Spleen (tissue), 11 donors: ENCODE measurements around the gene SCIN. TPM values are rescaled to one million over a fixed set of nuclear protein-coding genes. Genes with fewer than 3 reads are reported as not detected.

ENCODE experiments used
- DNase-seq: peaks from one replicate; pipeline ENCODE4 v3.0.0-alpha.2; 2020
- H3K27ac ChIP-seq, 8 donors: fragments of 200-600 bp; sonication (generic) in 7 of 8; 1 replicate in 4 of 8; 2 replicates in 4 of 8; pipeline versions ENCODE4 v1.5.0 to v1.8.0; 2016 to 2021; ENCODE audit warnings: inconsistent platforms in 4 of 8, mild to moderate bottlenecking in 4 of 8, moderate library complexity in 1 of 8
- H3K27me3 ChIP-seq, 7 donors: fragments of 200-600 bp; sonication (generic) in 6 of 7; replicated peaks in 1 of 7; 1 replicate in 4 of 7; 2 replicates in 3 of 7; pipeline versions ENCODE4 v1.5.0 to v1.8.0; 2016 to 2021; ENCODE audit warnings: inconsistent platforms in 3 of 7, mild to moderate bottlenecking in 1 of 7
- H3K36me3 ChIP-seq, 6 donors: fragments of 200-600 bp; sonication (generic) in 5 of 6; 1 replicate in 4 of 6; 2 replicates in 2 of 6; pipeline versions ENCODE4 v1.5.0 to v1.8.0; 2016 to 2021; ENCODE audit warnings: inconsistent platforms in 2 of 6
- H3K4me1 ChIP-seq, 6 donors: fragments of 200-600 bp; sonication (generic) in 5 of 6; 1 replicate in 3 of 6; 2 replicates in 3 of 6; pipeline versions ENCODE4 v1.5.0 to v1.8.0; 2016 to 2021; ENCODE audit warnings: inconsistent platforms in 3 of 6
- H3K4me3 ChIP-seq, 8 donors: fragments of 200-600 bp; sonication (generic) in 7 of 8; 1 replicate in 4 of 8; 2 replicates in 4 of 8; pipeline versions ENCODE4 v1.5.0 to v1.8.0; 2016 to 2021; ENCODE audit warnings: inconsistent platforms in 4 of 8, mild to moderate bottlenecking in 4 of 8, moderate library complexity in 2 of 8
- H3K9me3 ChIP-seq, 8 donors: fragments of 200-600 bp; sonication (generic) in 7 of 8; 1 replicate in 4 of 8; 2 replicates in 4 of 8; pipeline versions ENCODE4 v1.5.0 to v1.8.0; 2016 to 2021; ENCODE audit warnings: inconsistent platforms in 4 of 8
- POLR2A ChIP-seq, 3 donors: fragments of 450-650 bp; IDR thresholded peaks; one replicate each; pipeline ENCODE4 v1.5.1; 2017; ENCODE audit warnings: antibody characterized with exemption in 3 of 3, mild to moderate bottlenecking in 1 of 3
- POLR2AphosphoS5 ChIP-seq, 3 donors: sonication (generic); formaldehyde crosslinking; IDR thresholded peaks; one replicate each; pipeline ENCODE4 v1.5.1; 2017; ENCODE audit warnings: antibody characterized with exemption in 3 of 3
- whole genome bisulfite sequencing, 5 donors: extraction: QIAGEN DNeasy Blood & Tissue Kit in 3 of 5; methylation state at CpG; one replicate each; pipeline versions ENCODE4 v1.1.5 to v1.1.7; 2013 to 2018; 5-methylcytosine and 5-hydroxymethylcytosine counted together
- intact Hi-C: fragments of 100-400 bp; cut with DNase I; formaldehyde crosslinking; loops from one replicate; pipeline ENCODE4 v1.15.0; 2023; ENCODE audit warnings: low total_unique reads
- polyA plus RNA-seq, 3 donors: library from polyadenylated mRNA; stranded (reverse); fragments of 200-250 nt; gene quantifications; one replicate each; pipeline ENCODE4 v1.2.1, GENCODE V29; 2013
- total RNA-seq, 7 donors: library from RNA; depleted of rRNA in 3 of 7; stranded (reverse); fragments of >200 nt in 3 of 7; fragmentation: NEBNext Ultra II Directional in 4 of 7; extraction: Animal tissue kit (Norgen Biotek cat#: 25700) in 4 of 7; gene quantifications; one replicate each; pipeline versions ENCODE4 v1.1.0 to v1.2.1, GENCODE V29; 2016 to 2021
- TF ChIP-seq, protein P1 (sequence below), 11 experiments: fragments of 200-600 bp in 7 of 11; fragments of 450-650 bp in 4 of 11; sonication (generic) in 4 of 11; IDR thresholded peaks in 8 of 11; conservative IDR thresholded peaks in 3 of 11; 1 replicate in 7 of 11; 2 replicates in 4 of 11; pipeline versions ENCODE4 v1.4.0 to v1.8.0; 2016 to 2021; ENCODE audit warnings: antibody characterized with exemption in 11 of 11, inconsistent platforms in 4 of 11, mild to moderate bottlenecking in 1 of 11
- donor health status: healthy with polysubstance abuse.
- donor health status: DM: no; HTN: no; CAD: no; lungs with moderate emphysema.
- donor health status: DM: no; HTN: no; CAD: no.
- donor health status: Bipolar disorder and iron deficiency.
- donor health status: healthy.
- donor health status: DM: no; HTN: no; CAD: no.
- donor health status: DM: yes; HTN: yes; CAD: no.

SCIN gene
- total and polyA plus RNA-seq, 10 donors: 0.07 to 1.4 (median 0.27) TPM; not detected in 1

DNA sequence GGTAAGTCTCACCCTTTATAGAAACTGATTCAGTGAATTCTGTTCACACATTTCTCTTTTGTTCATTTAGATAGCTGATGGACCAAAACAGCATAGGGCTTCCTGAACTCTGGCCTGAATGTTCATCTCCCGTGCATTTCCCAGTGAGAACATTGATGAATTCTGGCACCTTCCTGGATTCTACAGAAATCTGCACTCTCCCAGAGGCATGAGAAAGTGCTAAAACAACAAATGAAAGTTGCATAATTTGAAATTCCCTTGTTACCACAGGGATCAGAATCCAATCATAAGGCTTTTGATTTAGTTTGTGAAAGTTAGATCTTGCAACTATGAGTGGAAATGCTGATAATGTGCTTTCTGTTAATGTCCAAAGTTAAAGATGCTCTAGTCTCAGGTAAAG is 29.7 kb upstream of the SCIN start:
- Histone ChIP-seq H3K4me3 (no peak overlapping the region), H3K27me3 (no peaks in the 10 kb centered on the region), H3K36me3 (no peaks in the 10 kb centered on the region), H3K27ac (no peak overlapping the region), H3K9me3 (peaks cover 0 to 8% (median under 1%) of the 10 kb centered on the region in 8 donors), H3K4me1 (no peaks in the 10 kb centered on the region)
- intact Hi-C loops: no loop called here
- 77 to 93% (median 83%) methylated on average over 1 of the region's 1 CpG for WGBS, 5 donors
- DNase-seq: no peak
- no peak for TF ChIP-seq POLR2AphosphoS5 (IDR thresholded peaks at IDR 0.05)
- no peak for TF ChIP-seq POLR2A (IDR thresholded peaks at IDR 0.05)
- TF ChIP-seq, protein P1, sequence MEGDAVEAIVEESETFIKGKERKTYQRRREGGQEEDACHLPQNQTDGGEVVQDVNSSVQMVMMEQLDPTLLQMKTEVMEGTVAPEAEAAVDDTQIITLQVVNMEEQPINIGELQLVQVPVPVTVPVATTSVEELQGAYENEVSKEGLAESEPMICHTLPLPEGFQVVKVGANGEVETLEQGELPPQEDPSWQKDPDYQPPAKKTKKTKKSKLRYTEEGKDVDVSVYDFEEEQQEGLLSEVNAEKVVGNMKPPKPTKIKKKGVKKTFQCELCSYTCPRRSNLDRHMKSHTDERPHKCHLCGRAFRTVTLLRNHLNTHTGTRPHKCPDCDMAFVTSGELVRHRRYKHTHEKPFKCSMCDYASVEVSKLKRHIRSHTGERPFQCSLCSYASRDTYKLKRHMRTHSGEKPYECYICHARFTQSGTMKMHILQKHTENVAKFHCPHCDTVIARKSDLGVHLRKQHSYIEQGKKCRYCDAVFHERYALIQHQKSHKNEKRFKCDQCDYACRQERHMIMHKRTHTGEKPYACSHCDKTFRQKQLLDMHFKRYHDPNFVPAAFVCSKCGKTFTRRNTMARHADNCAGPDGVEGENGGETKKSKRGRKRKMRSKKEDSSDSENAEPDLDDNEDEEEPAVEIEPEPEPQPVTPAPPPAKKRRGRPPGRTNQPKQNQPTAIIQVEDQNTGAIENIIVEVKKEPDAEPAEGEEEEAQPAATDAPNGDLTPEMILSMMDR (IDR thresholded peaks at IDR 0.05 in 8 of 11, conservative IDR thresholded peaks at IDR 0.05 in 3 of 11): no peak

- Histone ChIP-seq H3K27ac (no peak overlapping the region), H3K4me3 (no peak overlapping the region), H3K27me3 (no peaks in the 10 kb centered on the region), H3K4me1 (no peaks in the 10 kb centered on the region), H3K36me3 (no peaks in the 10 kb centered on the region), H3K9me3 (no peaks in the 10 kb centered on the region)
- 73 to 92% (median 86%) methylated on average over 4 of the region's 4 CpGs for WGBS, 5 donors
- no peak for TF ChIP-seq POLR2A (IDR thresholded peaks at IDR 0.05)
- TF ChIP-seq, protein P1 (IDR thresholded peaks at IDR 0.05 in 8 of 11, conservative IDR thresholded peaks at IDR 0.05 in 3 of 11): no peak
- no peak for TF ChIP-seq POLR2AphosphoS5 (IDR thresholded peaks at IDR 0.05)
- no peak for DNase-seq
- intact Hi-C loops: no loop called here
Measured at GRCh38 chr7:12543586-12543985, 26.9 kb upstream of the SCIN start.

DNA sequence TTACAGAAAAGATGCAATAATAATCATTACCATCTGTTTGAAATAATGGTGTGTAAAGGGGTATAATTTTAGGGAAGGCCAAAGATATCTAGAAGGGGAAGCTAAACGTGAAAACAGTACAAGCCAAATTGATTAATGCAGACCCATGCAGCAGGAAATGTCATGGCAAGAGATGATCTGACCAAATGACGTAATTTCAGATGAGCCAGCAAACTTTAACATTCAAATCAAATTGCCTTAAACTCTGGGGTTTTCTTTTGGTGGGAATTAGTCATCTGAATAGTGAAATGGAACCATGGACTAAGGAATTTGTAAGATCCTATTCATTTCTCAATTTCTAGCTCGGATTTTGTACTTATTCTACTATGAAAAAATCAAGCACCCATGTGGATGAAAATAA is 21.4 kb upstream of the SCIN start:
- no peaks in the 10 kb centered on the region for H3K36me3 ChIP-seq
- H3K9me3 ChIP-seq: no peaks in the 10 kb centered on the region
- TF ChIP-seq POLR2AphosphoS5 (IDR thresholded peaks at IDR 0.05) (no peak), POLR2A (IDR thresholded peaks at IDR 0.05) (no peak)
- H3K4me3 ChIP-seq: no peak overlapping the region
- intact Hi-C loops: no loop called here
- no peak overlapping the region for H3K27ac ChIP-seq
- DNase-seq: no peak
- 41 to 63% (median 50%) methylated on average over 3 of the region's 3 CpGs for WGBS, 5 donors
- no peaks in the 10 kb centered on the region for H3K4me1 ChIP-seq
- no peaks in the 10 kb centered on the region for H3K27me3 ChIP-seq

DNA sequence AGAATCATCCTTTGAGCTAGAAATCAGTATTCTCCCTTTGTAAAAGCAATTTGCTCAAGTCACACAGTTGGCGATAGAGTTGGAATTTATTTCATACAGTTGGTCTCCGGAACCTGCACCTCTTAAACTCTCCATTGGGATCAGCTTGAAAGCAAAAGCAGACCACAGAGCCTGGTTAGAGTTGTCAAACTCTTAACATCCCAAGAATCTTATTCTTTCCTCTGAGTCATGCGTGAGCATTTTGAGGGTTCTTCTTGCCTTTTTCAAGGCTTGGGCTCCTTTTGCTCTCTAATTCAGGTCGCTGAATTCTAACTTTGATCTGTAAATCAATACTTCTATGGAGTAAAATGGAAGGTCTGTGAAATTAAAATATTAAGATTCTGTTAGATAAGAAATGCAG is 19.6 kb upstream of the SCIN start:
- intact Hi-C loops: no loop called here
- TF ChIP-seq POLR2A (IDR thresholded peaks at IDR 0.05) (no peak), POLR2AphosphoS5 (IDR thresholded peaks at IDR 0.05) (no peak)
- TF ChIP-seq, protein P1 (IDR thresholded peaks at IDR 0.05 in 8 of 11, conservative IDR thresholded peaks at IDR 0.05 in 3 of 11): no peak
- Histone ChIP-seq H3K4me1 (no peaks in the 10 kb centered on the region), H3K27ac (no peak overlapping the region), H3K36me3 (no peaks in the 10 kb centered on the region), H3K9me3 (peaks cover 0 to 2% (median 0%) of the 10 kb centered on the region in 8 donors), H3K27me3 (no peaks in the 10 kb centered on the region), H3K4me3 (no peak overlapping the region)
- WGBS, 5 donors: 93 to 97% (median 94%) methylated on average over 4 of the region's 4 CpGs
- no peak for DNase-seq

- Histone ChIP-seq H3K9me3 (peaks cover 0 to 11% (median 0%) of the 10 kb centered on the region in 8 donors), H3K27me3 (no peaks in the 10 kb centered on the region), H3K36me3 (no peaks in the 10 kb centered on the region), H3K27ac (no peak overlapping the region), H3K4me1 (no peaks in the 10 kb centered on the region), H3K4me3 (no peak overlapping the region)
- WGBS, 5 donors: 78 to 90% (median 84%) methylated on average over 1 of the region's 1 CpG
- TF ChIP-seq, protein P1 (IDR thresholded peaks at IDR 0.05 in 8 of 11, conservative IDR thresholded peaks at IDR 0.05 in 3 of 11): no peak
- no peak for TF ChIP-seq POLR2AphosphoS5 (IDR thresholded peaks at IDR 0.05)
- TF ChIP-seq POLR2A (IDR thresholded peaks at IDR 0.05): no peak
- DNase-seq: no peak
- intact Hi-C loops: no loop called here
Measured at GRCh38 chr7:12552876-12553275, 17.6 kb upstream of the SCIN start.
